HG02588 (cell line): Measurements from ENCODE around the gene ATRNL1.
"Not testable (repeated sequence)": the region's sequence is repeated elsewhere in the genome, so short reads cannot be mapped to it uniquely, and the experiment has no call there.

Source experiments
- ATAC-seq: cut with Tn5 transposase; IDR thresholded peaks from one replicate; pipeline ENCODE4 v1.9.1; 2021; ENCODE audit warnings: mild to moderate bottlenecking, moderate library complexity; ENCODE audit not compliant: unreplicated experiment

The ATRNL1 gene

GRCh38 chr10:115173915-115174443 lies 80.8 kb downstream of the ATRNL1 start:
- ATAC-seq: no peak

GRCh38 chr10:115207276-115207675 lies 114.1 kb downstream of the ATRNL1 start:
- ATAC-seq: not testable (repeated sequence)

GRCh38 chr10:115209133-115209532 lies 116.0 kb downstream of the ATRNL1 start:
- ATAC-seq: no peak

GRCh38 chr10:115214829-115215228 lies 121.7 kb downstream of the ATRNL1 start:
- ATAC-seq: no peak

- no peak for ATAC-seq
Measured at GRCh38 chr10:115219203-115219602, 126.0 kb downstream of the ATRNL1 start.

- no peak for ATAC-seq
Measured at GRCh38 chr10:115222039-115222438, 128.9 kb downstream of the ATRNL1 start.

GRCh38 chr10:115239761-115240160 lies 146.6 kb downstream of the ATRNL1 start:
- no peak for ATAC-seq

GRCh38 chr10:115250784-115251183 lies 157.6 kb downstream of the ATRNL1 start:
- no peak for ATAC-seq

GRCh38 chr10:115253765-115254164 lies 160.6 kb downstream of the ATRNL1 start:
- ATAC-seq: not testable (repeated sequence)

- ATAC-seq: no peak
Measured at GRCh38 chr10:115272482-115272881, 179.3 kb downstream of the ATRNL1 start.

GRCh38 chr10:115278294-115278693 lies 185.1 kb downstream of the ATRNL1 start:
- no peak for ATAC-seq

GRCh38 chr10:115295213-115295805 lies 202.1 kb downstream of the ATRNL1 start:
- no peak for ATAC-seq

- ATAC-seq: no peak
Measured at GRCh38 chr10:115300080-115300479, 206.9 kb downstream of the ATRNL1 start.

- not testable (repeated sequence) for ATAC-seq
Measured at GRCh38 chr10:115319669-115320068, 226.5 kb downstream of the ATRNL1 start.

- no peak for ATAC-seq
Measured at GRCh38 chr10:115321360-115321759, 228.2 kb downstream of the ATRNL1 start.

- no peak for ATAC-seq
Measured at GRCh38 chr10:115328331-115328730, 235.2 kb downstream of the ATRNL1 start.

- no peak for ATAC-seq
Measured at GRCh38 chr10:115335366-115335765, 242.2 kb downstream of the ATRNL1 start.

GRCh38 chr10:115355162-115355760 lies 262.1 kb downstream of the ATRNL1 start:
- ATAC-seq: no peak

GRCh38 chr10:115367920-115368319 lies 274.8 kb downstream of the ATRNL1 start:
- ATAC-seq: not testable (repeated sequence)

GRCh38 chr10:115379064-115379463 lies 285.9 kb downstream of the ATRNL1 start:
- no peak for ATAC-seq

GRCh38 chr10:115384665-115385064 lies 291.5 kb downstream of the ATRNL1 start:
- ATAC-seq: no peak

- ATAC-seq: no peak
Measured at GRCh38 chr10:115390607-115391006, 297.4 kb downstream of the ATRNL1 start.

GRCh38 chr10:115398026-115398425 lies 304.9 kb downstream of the ATRNL1 start:
- no peak for ATAC-seq
